ENCODE results near the gene MAP3K5. TPM values are rescaled to one million over a fixed set of nuclear protein-coding genes. Genes with fewer than 3 reads are reported as not detected.

The MAP3K5 gene, protein sequence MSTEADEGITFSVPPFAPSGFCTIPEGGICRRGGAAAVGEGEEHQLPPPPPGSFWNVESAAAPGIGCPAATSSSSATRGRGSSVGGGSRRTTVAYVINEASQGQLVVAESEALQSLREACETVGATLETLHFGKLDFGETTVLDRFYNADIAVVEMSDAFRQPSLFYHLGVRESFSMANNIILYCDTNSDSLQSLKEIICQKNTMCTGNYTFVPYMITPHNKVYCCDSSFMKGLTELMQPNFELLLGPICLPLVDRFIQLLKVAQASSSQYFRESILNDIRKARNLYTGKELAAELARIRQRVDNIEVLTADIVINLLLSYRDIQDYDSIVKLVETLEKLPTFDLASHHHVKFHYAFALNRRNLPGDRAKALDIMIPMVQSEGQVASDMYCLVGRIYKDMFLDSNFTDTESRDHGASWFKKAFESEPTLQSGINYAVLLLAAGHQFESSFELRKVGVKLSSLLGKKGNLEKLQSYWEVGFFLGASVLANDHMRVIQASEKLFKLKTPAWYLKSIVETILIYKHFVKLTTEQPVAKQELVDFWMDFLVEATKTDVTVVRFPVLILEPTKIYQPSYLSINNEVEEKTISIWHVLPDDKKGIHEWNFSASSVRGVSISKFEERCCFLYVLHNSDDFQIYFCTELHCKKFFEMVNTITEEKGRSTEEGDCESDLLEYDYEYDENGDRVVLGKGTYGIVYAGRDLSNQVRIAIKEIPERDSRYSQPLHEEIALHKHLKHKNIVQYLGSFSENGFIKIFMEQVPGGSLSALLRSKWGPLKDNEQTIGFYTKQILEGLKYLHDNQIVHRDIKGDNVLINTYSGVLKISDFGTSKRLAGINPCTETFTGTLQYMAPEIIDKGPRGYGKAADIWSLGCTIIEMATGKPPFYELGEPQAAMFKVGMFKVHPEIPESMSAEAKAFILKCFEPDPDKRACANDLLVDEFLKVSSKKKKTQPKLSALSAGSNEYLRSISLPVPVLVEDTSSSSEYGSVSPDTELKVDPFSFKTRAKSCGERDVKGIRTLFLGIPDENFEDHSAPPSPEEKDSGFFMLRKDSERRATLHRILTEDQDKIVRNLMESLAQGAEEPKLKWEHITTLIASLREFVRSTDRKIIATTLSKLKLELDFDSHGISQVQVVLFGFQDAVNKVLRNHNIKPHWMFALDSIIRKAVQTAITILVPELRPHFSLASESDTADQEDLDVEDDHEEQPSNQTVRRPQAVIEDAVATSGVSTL (N-terminal part only)
- total RNA-seq = 10 to 100 TPM; 18.7 to 24.1 (median 20.7) TPM

DNA sequence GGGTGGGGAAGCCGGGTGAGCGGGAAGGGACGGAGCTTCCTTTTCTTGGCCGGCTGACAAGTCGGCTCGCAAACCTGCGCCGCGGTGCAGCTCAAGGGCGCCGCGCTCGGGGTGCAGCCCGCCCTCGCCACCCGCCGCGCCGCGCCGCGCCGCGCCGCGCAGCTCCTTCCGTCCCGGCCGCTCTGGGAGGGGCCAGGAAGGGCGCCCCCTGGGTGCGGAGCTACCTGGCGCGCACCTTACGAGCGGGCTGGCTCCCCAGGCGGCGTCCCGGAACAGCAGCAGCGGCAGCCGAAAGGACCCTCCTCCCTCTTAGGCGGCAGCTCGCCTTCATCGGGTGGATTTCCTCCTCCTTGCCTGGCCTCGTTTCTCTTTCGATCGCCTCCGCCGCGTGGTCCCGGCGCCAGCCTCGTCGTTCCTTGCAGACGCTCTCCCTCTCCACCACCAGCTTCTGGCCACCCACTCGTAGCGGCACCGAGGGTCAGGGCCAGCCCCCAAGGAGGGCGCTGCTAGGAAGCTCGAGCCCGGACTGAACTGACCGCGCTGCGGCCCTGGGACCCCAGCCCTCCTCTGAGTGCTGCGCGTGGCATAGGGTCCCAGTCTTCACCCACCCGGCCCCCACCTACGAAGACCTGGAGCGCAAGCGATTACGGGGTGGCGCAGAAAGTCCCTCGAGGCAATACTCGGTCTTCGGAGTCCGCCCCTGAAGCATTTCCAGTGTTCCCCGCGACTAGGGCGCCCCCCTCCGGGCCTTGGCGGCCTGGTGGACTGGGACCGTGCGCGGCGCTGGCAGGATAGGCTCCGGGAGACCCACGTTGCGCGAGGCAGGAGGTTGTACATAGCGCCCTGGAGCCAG is at the start of gene MAP3K5:
TSS of gene MAP3K5 (minus strand) at position 68 of the 853 bp plus-strand sequence. CDS start 320 bp downstream, outside the sequence.
- H3K27ac ChIP-seq (replicated peaks in 1 of 4) = peak within 1 kb of the TSS; percentile 90 to 97 (median 95)
- peak; percentile 96 for DNase-seq (ENCODE audit: extremely low spot score)
- intact Hi-C loops (cut with DNase I) = loop anchor here (1.0 to 2.0 kb wide), 2 partner anchors 148 to 210 kb away; no protein-coding TSS in a partner anchor
- H3K27me3 ChIP-seq = no peaks in the 10 kb centered on the region
- peaks cover 3 to 42% (median 37%) of the 10 kb centered on the region in 4 donors for H3K4me1 ChIP-seq
- WGBS = under 1% methylated on average over 38 of the region's 89 CpGs
- TF ChIP-seq EP300 (IDR thresholded peaks at IDR 0.05) = no peak
- no peak for TF ChIP-seq POLR2A (IDR thresholded peaks at IDR 0.05; ENCODE audit: low read depth)
- peak; percentile 54 to 56 for TF ChIP-seq POLR2AphosphoS5 (IDR thresholded peaks at IDR 0.05)
- TF ChIP-seq, protein P1, sequence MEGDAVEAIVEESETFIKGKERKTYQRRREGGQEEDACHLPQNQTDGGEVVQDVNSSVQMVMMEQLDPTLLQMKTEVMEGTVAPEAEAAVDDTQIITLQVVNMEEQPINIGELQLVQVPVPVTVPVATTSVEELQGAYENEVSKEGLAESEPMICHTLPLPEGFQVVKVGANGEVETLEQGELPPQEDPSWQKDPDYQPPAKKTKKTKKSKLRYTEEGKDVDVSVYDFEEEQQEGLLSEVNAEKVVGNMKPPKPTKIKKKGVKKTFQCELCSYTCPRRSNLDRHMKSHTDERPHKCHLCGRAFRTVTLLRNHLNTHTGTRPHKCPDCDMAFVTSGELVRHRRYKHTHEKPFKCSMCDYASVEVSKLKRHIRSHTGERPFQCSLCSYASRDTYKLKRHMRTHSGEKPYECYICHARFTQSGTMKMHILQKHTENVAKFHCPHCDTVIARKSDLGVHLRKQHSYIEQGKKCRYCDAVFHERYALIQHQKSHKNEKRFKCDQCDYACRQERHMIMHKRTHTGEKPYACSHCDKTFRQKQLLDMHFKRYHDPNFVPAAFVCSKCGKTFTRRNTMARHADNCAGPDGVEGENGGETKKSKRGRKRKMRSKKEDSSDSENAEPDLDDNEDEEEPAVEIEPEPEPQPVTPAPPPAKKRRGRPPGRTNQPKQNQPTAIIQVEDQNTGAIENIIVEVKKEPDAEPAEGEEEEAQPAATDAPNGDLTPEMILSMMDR (IDR thresholded peaks at IDR 0.05) = peak; percentile 68 to 84 (median 74)
- H3K9me3 ChIP-seq = no peaks in the 10 kb centered on the region
- peak within 1 kb of the TSS; percentile 67 to 93 (median 86) for H3K4me3 ChIP-seq
- H3K36me3 ChIP-seq = no peaks in the 10 kb centered on the region

GRCh38 chr6:136840276-136841001 is 48.2 kb upstream of the MAP3K5 start:
- TF ChIP-seq POLR2AphosphoS5 (IDR thresholded peaks at IDR 0.05) = no peak
- TF ChIP-seq POLR2A (IDR thresholded peaks at IDR 0.05; ENCODE audit: low read depth) = no peak
- no peak for TF ChIP-seq EP300 (IDR thresholded peaks at IDR 0.05)
- TF ChIP-seq, protein P1 (IDR thresholded peaks at IDR 0.05) = no peak
- 86% methylated on average over 4 of the region's 4 CpGs for WGBS
- intact Hi-C loops (cut with DNase I) = no loop called here
- no peak overlapping the region for H3K27ac ChIP-seq (replicated peaks in 1 of 4)
- H3K27me3 ChIP-seq = no peaks in the 10 kb centered on the region
- H3K36me3 ChIP-seq = peaks cover 0 to 6% (median 0%) of the 10 kb centered on the region in 4 donors
- peaks cover 0 to 17% (median 8%) of the 10 kb centered on the region in 4 donors for H3K4me1 ChIP-seq
- DNase-seq (ENCODE audit: extremely low spot score) = no peak
- no peak overlapping the region for H3K4me3 ChIP-seq
- H3K9me3 ChIP-seq = no peaks in the 10 kb centered on the region

GRCh38 chr6:136831873-136832562 is 39.7 kb upstream of the MAP3K5 start:
- H3K27me3 ChIP-seq = no peaks in the 10 kb centered on the region
- no peak for DNase-seq (ENCODE audit: extremely low spot score)
- H3K36me3 ChIP-seq = peaks cover 0 to 27% (median 20%) of the 10 kb centered on the region in 4 donors
- peaks cover 0 to 2% (median 0%) of the 10 kb centered on the region in 4 donors for H3K9me3 ChIP-seq
- no peak for TF ChIP-seq EP300 (IDR thresholded peaks at IDR 0.05)
- TF ChIP-seq POLR2A (IDR thresholded peaks at IDR 0.05; ENCODE audit: low read depth) = no peak
- TF ChIP-seq, protein P1 (IDR thresholded peaks at IDR 0.05) = no peak
- TF ChIP-seq POLR2AphosphoS5 (IDR thresholded peaks at IDR 0.05) = no peak
- intact Hi-C loops (cut with DNase I) = no loop called here
- no peak overlapping the region for H3K27ac ChIP-seq (replicated peaks in 1 of 4)
- H3K4me3 ChIP-seq = no peak overlapping the region
- no peaks in the 10 kb centered on the region for H3K4me1 ChIP-seq
- 100% methylated on average over 1 of the region's 1 CpG for WGBS
